Measurements from ENCODE around the gene EML6.

The EML6 gene

GRCh38 chr2:54887850-54888545 is 164.5 kb downstream of the EML6 start:
- DNase-seq, result no peak

GRCh38 chr2:54889053-54889452 is 165.6 kb downstream of the EML6 start:
- no peak for DNase-seq

- DNase-seq, result no peak
These were observed 168.4 kb downstream of the EML6 start for GRCh38 chr2:54891909-54892308.

- no peak for DNase-seq
These were observed 171.0 kb downstream of the EML6 start for GRCh38 chr2:54894467-54894866.

GRCh38 chr2:54895730-54896129 is 172.3 kb downstream of the EML6 start:
- no peak for DNase-seq

- DNase-seq, result no peak
These were observed 174.2 kb downstream of the EML6 start for GRCh38 chr2:54897420-54898310.

- DNase-seq, result peak in 1 of 2 experiments; percentile 34
These were observed 175.2 kb downstream of the EML6 start for GRCh38 chr2:54898456-54899226.

GRCh38 chr2:54899576-54900200 is 176.2 kb downstream of the EML6 start:
- peak; percentile 27 to 70 for DNase-seq

- DNase-seq, result no peak
These were observed 177.9 kb downstream of the EML6 start for GRCh38 chr2:54901224-54901986.

- no peak for DNase-seq
These were observed 179.3 kb downstream of the EML6 start for GRCh38 chr2:54902763-54903162.

GRCh38 chr2:54903736-54904554 is 180.5 kb downstream of the EML6 start:
- DNase-seq, result peak in 1 of 2 experiments; percentile 24

GRCh38 chr2:54904836-54905235 is 181.4 kb downstream of the EML6 start:
- DNase-seq, result no peak

- peak; percentile 72 to 86 for DNase-seq
These were observed 183.3 kb downstream of the EML6 start for GRCh38 chr2:54906716-54907115.

GRCh38 chr2:54907663-54908062 is 184.2 kb downstream of the EML6 start:
- DNase-seq, result no peak

- DNase-seq, result no peak
These were observed 185.1 kb downstream of the EML6 start for GRCh38 chr2:54908591-54908990.

GRCh38 chr2:54909001-54909400 is 185.5 kb downstream of the EML6 start:
- no peak for DNase-seq

- no peak for DNase-seq
These were observed 188.8 kb downstream of the EML6 start for GRCh38 chr2:54912305-54912704.

GRCh38 chr2:54912893-54913292 is 189.4 kb downstream of the EML6 start:
- no peak for DNase-seq

GRCh38 chr2:54914637-54915036 is 191.2 kb downstream of the EML6 start:
- DNase-seq, result no peak

GRCh38 chr2:54915101-54915500 is 191.6 kb downstream of the EML6 start:
- no peak for DNase-seq

- DNase-seq, result no peak
These were observed 193.2 kb downstream of the EML6 start for GRCh38 chr2:54916637-54917036.

Data from NCI-H446 (cell line).